Brain microvascular endothelial cell (primary cell): Measurements from ENCODE around the gene RIN3.
A peak's percentile ranks its signal among the peaks of the same experiment; 100 is the strongest.

Source experiments
- DNase-seq: peaks from one replicate; pipeline ENCODE4 v3.0.0-alpha.2; 2020
- H3K27ac ChIP-seq: fragments of 250-450 bp; sonication (Bioruptor Pico); 2 replicates; pipeline ENCODE4 v1.5.1; 2020; ENCODE audit warnings: mild to moderate bottlenecking, moderate library complexity
- H3K27me3 ChIP-seq: fragments of 250-450 bp; sonication (Bioruptor Pico); replicated peaks from 2 replicates; pipeline ENCODE4 v1.5.1; 2020; ENCODE audit warnings: mild to moderate bottlenecking
- H3K36me3 ChIP-seq: fragments of 250-450 bp; sonication (Bioruptor Pico); replicated peaks from 2 replicates; pipeline ENCODE4 v1.5.1; 2020; ENCODE audit warnings: mild to moderate bottlenecking
- H3K4me3 ChIP-seq: 2 replicates; pipeline ENCODE4 v1.5.1; 2011; ENCODE audit warnings: low read depth, mild to moderate bottlenecking, control low read depth, low read length, moderate library complexity
- CTCF ChIP-seq: IDR thresholded peaks from 2 replicates; pipeline ENCODE4 v1.5.1; 2011; ENCODE audit warnings: low read depth, mild to moderate bottlenecking, moderate library complexity, low read length, control low read depth, inconsistent platforms; ENCODE audit errors: missing control alignments
- in situ Hi-C: cut with HindIII; loops from 2 replicates; pipeline ENCODE4 v1.10.0; 2017; ENCODE audit warnings: low sequenced_read_pairs, low pct_ligation_motif_present

Gene RIN3

GRCh38 chr14:92546347-92547053, 32.9 kb downstream of the RIN3 start:
- DNase-seq = peak; percentile 16
- peak overlapping the region; percentile 31 for H3K27ac ChIP-seq
- no peaks in the 10 kb centered on the region for H3K36me3 ChIP-seq
- in situ Hi-C loops = no loop called here
- no peak overlapping the region for H3K4me3 ChIP-seq
- peak; percentile 4 for TF ChIP-seq CTCF
- H3K27me3 ChIP-seq = no peaks in the 10 kb centered on the region

- in situ Hi-C loops = no loop called here
- no peak for DNase-seq
- H3K4me3 ChIP-seq = no peak overlapping the region
- H3K27me3 ChIP-seq = no peaks in the 10 kb centered on the region
- H3K36me3 ChIP-seq = no peaks in the 10 kb centered on the region
- no peak overlapping the region for H3K27ac ChIP-seq
- TF ChIP-seq CTCF = no peak
Measured at GRCh38 chr14:92549105-92549858, 35.7 kb downstream of the RIN3 start.

GRCh38 chr14:92549859-92550230, 36.3 kb downstream of the RIN3 start:
- H3K4me3 ChIP-seq = no peak overlapping the region
- H3K27ac ChIP-seq = no peak overlapping the region
- no peaks in the 10 kb centered on the region for H3K36me3 ChIP-seq
- no peak for DNase-seq
- no peak for TF ChIP-seq CTCF
- in situ Hi-C loops = no loop called here
- no peaks in the 10 kb centered on the region for H3K27me3 ChIP-seq

GRCh38 chr14:92551044-92551841, 37.7 kb downstream of the RIN3 start:
- no peaks in the 10 kb centered on the region for H3K27me3 ChIP-seq
- no peak overlapping the region for H3K27ac ChIP-seq
- in situ Hi-C loops = no loop called here
- no peak for TF ChIP-seq CTCF
- DNase-seq = no peak
- H3K36me3 ChIP-seq = no peaks in the 10 kb centered on the region
- no peak overlapping the region for H3K4me3 ChIP-seq

GRCh38 chr14:92552066-92552465, 38.5 kb downstream of the RIN3 start:
- TF ChIP-seq CTCF = no peak
- in situ Hi-C loops = no loop called here
- no peak overlapping the region for H3K4me3 ChIP-seq
- no peaks in the 10 kb centered on the region for H3K36me3 ChIP-seq
- no peaks in the 10 kb centered on the region for H3K27me3 ChIP-seq
- DNase-seq = no peak
- no peak overlapping the region for H3K27ac ChIP-seq
